Activated CD4-positive, alpha-beta T cell treated with anti-CD3 and anti-CD28 coated beads, Interleukin-2, Interleukin-4, amounts not matched to agents 100 ng/mL and 50 ng/mL, durations not matched to agents 16 hours and 8 hours (primary cell): ENCODE data around the gene CD300LB.
A peak's percentile ranks its signal among the peaks of the same experiment; 100 is the strongest.
"Not testable (repeated sequence)": the region's sequence is repeated elsewhere in the genome, so short reads cannot be mapped to it uniquely, and the experiment has no call there.

Source experiments
- DNase-seq: peaks from one replicate; pipeline ENCODE4 v3.0.0-alpha.2; 2020; ENCODE audit warnings: low spot score

CD300LB gene

GRCh38 chr17:74531231-74531761 is at the start of gene CD300LB:
Gene CD300LB (minus strand): TSS chr17:74531475. CDS start chr17:74531350, 125 bp downstream.
- DNase-seq, result no peak

GRCh38 chr17:74579900-74580299 is 48.6 kb upstream of the CD300LB start:
- DNase-seq, result no peak

GRCh38 chr17:74578979-74579378 is 47.7 kb upstream of the CD300LB start:
- no peak for DNase-seq

GRCh38 chr17:74574489-74575142 is 43.3 kb upstream of the CD300LB start:
- no peak for DNase-seq

- DNase-seq, result not testable (repeated sequence)
Measured at GRCh38 chr17:74573635-74574034, 42.4 kb upstream of the CD300LB start.

- no peak for DNase-seq
Measured at GRCh38 chr17:74573169-74573568, 41.9 kb upstream of the CD300LB start.

GRCh38 chr17:74571621-74572270 is 40.5 kb upstream of the CD300LB start:
- no peak for DNase-seq

GRCh38 chr17:74569020-74570003 is 38.0 kb upstream of the CD300LB start:
- DNase-seq, result peak; percentile 28

- DNase-seq, result no peak
Measured at GRCh38 chr17:74568106-74568873, 37.0 kb upstream of the CD300LB start.

- DNase-seq, result no peak
Measured at GRCh38 chr17:74567397-74567796, 36.1 kb upstream of the CD300LB start, which contains the start of gene CD300H. Gene CD300H (minus strand): TSS chr17:74567509.

- DNase-seq, result peak; percentile 25
Measured at GRCh38 chr17:74566132-74566753, 35.0 kb upstream of the CD300LB start.

GRCh38 chr17:74565126-74565525 is 33.9 kb upstream of the CD300LB start:
- DNase-seq, result no peak

- DNase-seq, result no peak
Measured at GRCh38 chr17:74563358-74563757, 32.1 kb upstream of the CD300LB start.

GRCh38 chr17:74561586-74561985 is 30.3 kb upstream of the CD300LB start:
- DNase-seq, result no peak

GRCh38 chr17:74558882-74559519 is 27.7 kb upstream of the CD300LB start:
- no peak for DNase-seq

GRCh38 chr17:74558402-74558801 is 27.1 kb upstream of the CD300LB start:
- DNase-seq, result not testable (repeated sequence)

- DNase-seq, result no peak
Measured at GRCh38 chr17:74555427-74555940, 24.2 kb upstream of the CD300LB start.

- no peak for DNase-seq
Measured at GRCh38 chr17:74554909-74555308, 23.6 kb upstream of the CD300LB start.

GRCh38 chr17:74552037-74552436 is 20.8 kb upstream of the CD300LB start:
- DNase-seq, result no peak

- no peak for DNase-seq
Measured at GRCh38 chr17:74550602-74551001, 19.3 kb upstream of the CD300LB start.
